Stimulated activated CD8-positive, alpha-beta memory T cell treated with anti-CD3 and anti-CD28 coated beads, Interleukin-4, amount 100 ng/mL, for 48 hours (primary cell): ENCODE data around the gene RERE.
"Not testable (repeated sequence)": the region's sequence is repeated elsewhere in the genome, so short reads cannot be mapped to it uniquely, and the experiment has no call there.

Experiments
- DNase-seq: peaks from one replicate; pipeline ENCODE4 v3.0.0-alpha.2; 2020

Gene RERE

DNA sequence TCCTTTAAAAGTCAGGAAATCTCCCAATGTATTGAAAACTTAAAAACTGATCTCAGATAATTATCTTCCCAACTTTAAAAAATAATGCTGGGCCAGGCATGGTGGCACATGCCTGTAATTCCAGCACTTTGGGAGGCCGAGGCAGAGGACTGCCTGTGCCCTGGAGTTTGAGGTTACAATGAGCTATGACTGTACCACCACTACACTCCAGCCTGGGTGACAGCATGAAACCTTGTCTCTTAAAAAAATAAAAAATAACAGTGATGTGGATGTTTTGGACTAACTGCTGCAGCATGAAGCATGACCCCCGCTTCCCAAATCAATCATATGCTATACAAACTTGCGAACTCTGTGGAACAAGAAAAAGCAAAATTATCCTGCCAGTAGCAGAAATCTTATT, 186.3 kb downstream of the RERE start:
- no peak for DNase-seq

- DNase-seq: no peak
These were observed 188.0 kb downstream of the RERE start for GRCh38 chr1:8629241-8630091.

- no peak for DNase-seq
These were observed 188.8 kb downstream of the RERE start for GRCh38 chr1:8628606-8629005.

- no peak for DNase-seq
These were observed 189.7 kb downstream of the RERE start for GRCh38 chr1:8627728-8628127.

- no peak for DNase-seq
These were observed 191.2 kb downstream of the RERE start for GRCh38 chr1:8625981-8626898.

GRCh38 chr1:8625491-8625890, 191.9 kb downstream of the RERE start:
- no peak for DNase-seq

GRCh38 chr1:8623651-8624192, 193.7 kb downstream of the RERE start:
- not testable (repeated sequence) for DNase-seq

DNA sequence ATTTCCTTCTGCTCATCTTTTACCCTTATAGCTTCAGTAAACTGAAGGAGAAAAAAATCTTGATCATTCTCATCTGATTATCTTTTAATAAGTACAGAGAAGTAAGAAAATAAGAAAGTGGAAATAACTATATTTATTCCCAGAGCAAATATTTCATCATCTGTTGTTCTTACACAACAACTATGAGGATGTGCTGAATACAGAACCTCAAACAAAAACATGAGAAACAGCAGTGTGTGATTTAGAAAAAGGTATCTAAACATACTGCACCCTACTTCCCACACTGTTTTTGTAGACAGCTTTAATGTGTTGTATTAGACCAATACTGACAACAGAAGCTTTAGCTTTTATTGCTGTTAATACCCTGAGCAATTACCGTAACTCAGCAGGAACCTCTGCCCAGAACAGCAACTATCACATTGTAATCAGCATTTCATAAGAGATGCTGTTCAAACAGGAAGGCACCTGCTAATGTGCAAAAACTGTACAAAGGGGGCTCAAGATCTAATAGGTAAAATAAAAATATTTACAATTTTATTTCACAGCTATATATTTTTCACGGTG, 195.6 kb downstream of the RERE start:
- not testable (repeated sequence) for DNase-seq

GRCh38 chr1:8621034-8621582, 196.3 kb downstream of the RERE start:
- not testable (repeated sequence) for DNase-seq

- DNase-seq: not testable (repeated sequence)
These were observed 197.4 kb downstream of the RERE start for GRCh38 chr1:8619917-8620502.

GRCh38 chr1:8619419-8619818, 198.0 kb downstream of the RERE start:
- DNase-seq: not testable (repeated sequence)

DNA sequence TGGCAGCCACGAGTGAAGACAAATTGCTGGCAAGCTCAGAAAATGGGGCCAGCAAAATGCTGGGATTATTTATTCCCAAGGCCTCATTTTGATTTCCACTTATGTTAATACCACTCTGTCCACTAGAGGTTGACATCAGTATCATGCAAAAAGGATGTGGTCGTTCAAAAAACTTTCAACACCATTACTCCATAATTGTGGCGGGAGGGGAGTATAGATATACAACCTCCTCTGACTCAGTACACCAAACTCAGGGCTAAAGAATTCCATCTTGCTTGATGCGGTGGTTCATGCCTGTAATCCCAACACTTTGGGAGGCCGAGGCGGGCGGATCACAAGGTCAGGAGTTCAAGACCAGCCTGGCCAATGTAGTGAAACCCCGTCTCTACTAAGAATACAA, 200.6 kb downstream of the RERE start:
- not testable (repeated sequence) for DNase-seq

DNA sequence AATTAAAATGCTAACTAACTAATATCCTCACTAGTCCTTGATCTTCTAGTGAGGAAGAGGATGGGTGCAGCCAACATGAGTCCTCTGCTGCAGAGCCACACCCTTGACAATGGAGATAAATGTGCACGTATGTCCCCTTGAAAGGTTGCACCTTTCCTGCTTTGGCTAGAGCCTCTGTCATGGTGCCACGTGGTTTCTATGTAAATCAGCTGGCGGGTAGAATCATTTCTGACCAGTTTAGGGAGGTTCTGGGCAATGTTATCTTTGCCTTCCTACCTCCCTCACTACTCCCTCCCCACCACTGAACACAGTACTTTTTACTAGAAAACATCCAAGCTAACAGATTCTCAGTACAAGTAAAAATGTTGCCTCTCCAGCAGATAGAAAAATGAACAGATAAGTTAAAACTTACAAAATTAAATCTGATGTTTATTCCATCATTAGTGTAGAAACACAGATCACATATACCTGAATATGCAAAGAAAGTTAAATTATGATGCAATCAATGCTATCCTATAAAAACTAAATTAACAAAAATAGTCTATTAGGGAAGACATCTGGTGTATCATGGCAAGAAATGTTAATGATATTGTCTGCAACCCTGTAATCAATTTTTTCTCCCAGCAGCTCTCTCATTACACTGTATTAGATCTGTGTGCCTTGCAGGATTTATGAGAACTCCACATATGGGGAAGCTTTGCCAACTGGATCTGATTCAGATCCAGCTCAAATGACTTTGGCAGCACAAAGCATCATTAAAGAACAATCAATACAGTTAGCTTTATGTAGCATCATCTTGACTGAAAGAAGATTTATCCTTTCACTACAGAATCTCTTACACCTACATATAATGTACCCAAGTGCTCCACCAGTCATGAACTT, 205.6 kb downstream of the RERE start:
- DNase-seq: not testable (repeated sequence)

- DNase-seq: no peak
These were observed 209.5 kb downstream of the RERE start for GRCh38 chr1:8607906-8608305.

DNA sequence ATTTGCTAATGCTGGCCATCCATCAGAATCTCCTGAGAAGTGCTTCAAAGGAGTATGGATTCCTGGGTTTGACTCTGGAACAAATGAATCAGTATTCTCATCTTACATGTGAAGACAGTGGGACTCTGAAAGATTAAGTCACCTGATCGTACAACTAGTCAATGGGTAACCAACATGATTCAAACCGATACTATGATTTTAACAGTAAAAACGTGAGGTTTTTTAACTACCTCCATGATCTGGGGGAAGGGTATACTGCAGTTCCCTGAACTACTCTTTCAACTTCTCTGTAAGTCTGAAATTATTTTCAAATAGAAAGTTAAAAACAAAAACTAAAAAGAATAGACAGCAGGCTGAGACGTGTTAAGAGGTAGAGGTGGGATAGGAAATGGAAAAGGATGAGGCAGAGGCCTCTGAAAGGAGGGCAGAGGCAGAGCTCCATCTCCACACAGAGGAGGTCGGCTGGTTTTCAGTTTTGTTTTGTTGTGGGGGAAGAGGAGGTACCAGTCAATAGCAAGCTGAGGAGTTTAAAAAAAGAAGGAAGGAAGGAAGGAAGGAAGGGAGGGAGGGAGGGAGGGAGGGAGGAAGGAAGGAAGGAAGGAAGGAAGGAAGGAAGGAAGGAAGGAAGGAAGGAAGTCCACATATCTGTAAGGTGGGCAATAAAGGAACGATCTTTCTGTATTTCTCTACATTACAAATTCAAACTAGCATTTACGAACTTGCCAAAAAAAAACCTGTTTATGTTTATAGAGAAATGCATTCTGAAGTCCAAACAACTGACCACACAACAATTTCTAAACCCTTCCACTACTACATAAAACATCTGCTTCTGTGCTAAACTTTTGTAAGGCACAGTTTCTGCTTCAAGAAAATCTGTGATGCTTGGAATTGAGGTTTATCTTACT, 213.1 kb downstream of the RERE start:
- DNase-seq: peak; percentile 40

GRCh38 chr1:8603220-8603616, 214.2 kb downstream of the RERE start:
- no peak for DNase-seq

DNA sequence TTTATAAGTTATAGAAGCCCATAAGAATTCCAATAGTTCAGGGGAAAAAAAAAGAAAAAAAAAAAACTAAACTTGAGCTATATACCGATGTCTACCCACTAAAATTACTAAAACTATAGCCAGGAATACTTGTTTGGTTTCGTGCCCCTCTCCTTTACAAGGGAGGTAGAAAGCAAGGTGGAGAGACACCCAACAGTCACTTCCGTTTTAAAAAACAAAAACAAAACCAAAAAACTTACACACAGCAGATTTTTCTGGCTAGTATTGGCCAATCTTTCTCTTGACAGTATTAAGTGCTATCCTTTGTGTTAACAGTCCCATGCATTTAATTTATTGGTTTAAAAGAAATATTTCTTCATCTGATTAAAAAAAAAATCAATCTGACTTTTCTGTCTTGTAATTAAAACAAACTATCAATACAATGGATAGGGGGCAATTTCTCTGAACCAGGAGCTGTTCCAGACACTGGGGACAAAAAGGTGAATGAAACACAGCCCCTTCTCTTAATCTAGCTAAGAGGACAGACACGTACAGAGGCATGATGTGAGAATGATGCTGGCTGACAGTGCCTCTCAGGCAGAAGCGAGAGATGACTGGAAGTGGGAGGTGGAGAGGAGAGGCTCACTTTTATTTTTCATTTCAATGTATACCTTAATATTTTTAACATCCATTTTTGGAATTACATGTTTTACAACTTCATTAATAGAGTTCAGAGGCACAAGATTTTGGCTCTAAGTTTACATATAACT, 214.8 kb downstream of the RERE start:
- peak; percentile 36 for DNase-seq

- DNase-seq: no peak
These were observed 217.1 kb downstream of the RERE start for GRCh38 chr1:8600336-8600735.

DNA sequence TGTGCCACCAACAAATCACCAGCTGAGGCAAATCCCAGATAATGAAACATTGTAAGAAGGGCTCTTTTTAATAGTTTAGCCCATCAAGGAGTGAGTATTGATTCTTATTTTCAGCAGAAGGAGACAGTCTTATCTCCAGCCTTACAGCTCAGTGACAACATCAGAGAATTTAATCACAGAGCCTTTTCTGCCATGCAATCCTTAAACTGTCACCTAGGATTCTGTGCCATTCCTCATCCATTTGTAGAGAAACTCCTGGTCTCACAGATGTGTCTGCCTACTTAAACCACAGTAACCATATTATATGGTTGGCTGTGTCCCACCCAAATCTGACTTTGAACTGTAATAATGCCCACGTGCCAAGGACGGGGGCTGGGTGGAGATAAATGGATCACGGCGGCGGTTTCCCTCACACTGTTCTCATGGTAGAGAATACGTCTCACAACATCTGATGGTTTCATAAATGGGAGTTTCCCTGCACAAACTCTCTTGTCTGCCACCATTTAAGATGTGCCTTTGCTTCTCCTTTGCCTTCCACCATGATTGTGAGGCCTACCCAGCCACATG, 217.7 kb downstream of the RERE start:
- DNase-seq: no peak
